GM18951 (cell line): ENCODE results near the gene TMEM33.
"Not testable (repeated sequence)": the region's sequence is repeated elsewhere in the genome, so short reads cannot be mapped to it uniquely, and the experiment has no call there.

Source experiments
- POLR2A ChIP-seq: IDR thresholded peaks from 4 replicates; pipeline ENCODE4 v1.6.1; 2011; ENCODE audit warnings: mild to moderate bottlenecking; ENCODE audit not compliant: insufficient read length, insufficient read depth; ENCODE audit errors: extremely low read depth
- in situ Hi-C: fragments of 300-500 bp; cut with MboI; formaldehyde crosslinking; loops from one replicate; pipeline ENCODE4 v1.12.0; 2022; ENCODE audit warnings: low sequenced_read_pairs, mixed read lengths, inconsistent platforms; ENCODE audit not compliant: unreplicated experiment

Gene TMEM33, protein sequence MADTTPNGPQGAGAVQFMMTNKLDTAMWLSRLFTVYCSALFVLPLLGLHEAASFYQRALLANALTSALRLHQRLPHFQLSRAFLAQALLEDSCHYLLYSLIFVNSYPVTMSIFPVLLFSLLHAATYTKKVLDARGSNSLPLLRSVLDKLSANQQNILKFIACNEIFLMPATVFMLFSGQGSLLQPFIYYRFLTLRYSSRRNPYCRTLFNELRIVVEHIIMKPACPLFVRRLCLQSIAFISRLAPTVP

DNA sequence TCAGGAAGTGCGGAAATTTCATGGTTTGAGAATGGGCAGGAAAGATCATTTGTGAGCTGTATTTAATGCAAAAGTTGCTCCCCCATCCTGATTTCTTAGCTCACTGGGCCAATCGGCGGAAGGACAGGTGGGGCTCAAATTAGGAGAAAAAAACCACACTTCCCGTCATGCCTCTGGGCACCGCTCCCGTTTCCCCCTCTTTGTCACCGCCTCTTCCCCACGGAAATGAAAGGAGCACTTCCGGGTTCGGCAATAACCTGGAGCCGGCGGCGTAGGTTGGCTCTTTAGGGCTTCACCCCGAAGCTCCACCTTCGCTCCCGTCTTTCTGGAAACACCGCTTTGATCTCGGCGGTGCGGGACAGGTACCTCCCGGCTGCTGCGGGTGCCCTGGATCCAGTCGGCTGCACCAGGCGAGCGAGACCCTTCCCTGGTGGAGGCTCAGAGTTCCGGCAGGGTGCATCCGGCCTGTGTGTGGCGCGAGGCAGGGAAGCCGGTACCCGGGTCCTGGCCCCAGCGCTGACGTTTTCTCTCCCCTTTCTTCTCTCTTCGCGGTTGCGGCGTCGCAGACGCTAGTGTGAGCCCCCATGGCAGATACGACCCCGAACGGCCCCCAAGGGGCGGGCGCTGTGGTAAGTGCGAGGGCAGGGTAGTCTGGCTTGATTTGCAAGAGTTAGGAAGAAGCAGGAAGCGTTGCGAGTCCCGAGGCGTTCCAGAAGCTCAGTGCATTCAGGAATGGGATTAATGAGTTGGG is at the start of gene TMEM33:
TSS of gene TMEM33 (plus strand) at position 529 of the 751 bp plus-strand sequence. CDS start at position 585, 56 bp downstream.
- TF ChIP-seq POLR2A, result peak; percentile 86
- in situ Hi-C loops, result no loop called here

DNA sequence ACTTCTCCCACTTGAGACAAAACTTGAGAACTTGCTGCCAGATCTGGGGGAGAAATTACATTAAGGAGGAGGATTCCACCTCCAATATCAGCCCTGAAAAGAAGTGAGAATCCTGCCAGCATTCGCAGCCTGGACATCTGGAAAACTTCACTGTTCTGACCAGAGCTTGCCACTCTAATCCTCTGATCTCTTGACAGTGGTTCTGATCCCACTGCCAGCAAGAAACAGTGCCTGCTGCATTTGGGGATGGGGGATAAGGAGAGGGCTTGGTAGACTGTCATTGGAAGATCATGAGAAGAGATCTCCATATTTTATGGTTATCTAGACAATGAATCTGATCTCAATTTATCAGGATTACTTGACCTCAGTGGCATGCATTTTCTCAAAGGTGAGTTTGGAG is 49.8 kb upstream of the TMEM33 start:
- in situ Hi-C loops, result loop anchor here (5.0 to 25.0 kb wide), 2 partner anchors 193 to 598 kb away; no protein-coding TSS in a partner anchor
- no peak for TF ChIP-seq POLR2A

DNA sequence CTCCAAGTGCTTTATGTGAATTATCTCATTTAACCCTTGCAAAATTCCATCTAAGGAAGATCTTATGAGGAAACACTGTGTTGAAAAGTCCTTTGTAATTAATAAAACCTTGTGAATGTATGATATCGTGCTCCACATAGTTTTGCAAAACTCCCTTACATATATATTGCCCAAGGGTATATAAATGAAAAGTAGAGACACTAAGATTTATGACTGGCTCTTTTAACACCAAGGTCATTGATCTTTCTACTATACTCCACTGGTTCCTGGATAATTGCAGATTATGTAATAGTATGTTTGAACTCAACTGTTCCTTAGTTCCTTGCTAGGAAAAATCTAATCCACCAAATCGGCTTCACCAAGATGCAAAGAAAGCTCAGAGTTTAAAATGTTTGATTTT is 48.0 kb upstream of the TMEM33 start:
- no peak for TF ChIP-seq POLR2A
- in situ Hi-C loops, result loop anchor here (5.0 to 25.0 kb wide), 2 partner anchors 195 to 600 kb away; no protein-coding TSS in a partner anchor

DNA sequence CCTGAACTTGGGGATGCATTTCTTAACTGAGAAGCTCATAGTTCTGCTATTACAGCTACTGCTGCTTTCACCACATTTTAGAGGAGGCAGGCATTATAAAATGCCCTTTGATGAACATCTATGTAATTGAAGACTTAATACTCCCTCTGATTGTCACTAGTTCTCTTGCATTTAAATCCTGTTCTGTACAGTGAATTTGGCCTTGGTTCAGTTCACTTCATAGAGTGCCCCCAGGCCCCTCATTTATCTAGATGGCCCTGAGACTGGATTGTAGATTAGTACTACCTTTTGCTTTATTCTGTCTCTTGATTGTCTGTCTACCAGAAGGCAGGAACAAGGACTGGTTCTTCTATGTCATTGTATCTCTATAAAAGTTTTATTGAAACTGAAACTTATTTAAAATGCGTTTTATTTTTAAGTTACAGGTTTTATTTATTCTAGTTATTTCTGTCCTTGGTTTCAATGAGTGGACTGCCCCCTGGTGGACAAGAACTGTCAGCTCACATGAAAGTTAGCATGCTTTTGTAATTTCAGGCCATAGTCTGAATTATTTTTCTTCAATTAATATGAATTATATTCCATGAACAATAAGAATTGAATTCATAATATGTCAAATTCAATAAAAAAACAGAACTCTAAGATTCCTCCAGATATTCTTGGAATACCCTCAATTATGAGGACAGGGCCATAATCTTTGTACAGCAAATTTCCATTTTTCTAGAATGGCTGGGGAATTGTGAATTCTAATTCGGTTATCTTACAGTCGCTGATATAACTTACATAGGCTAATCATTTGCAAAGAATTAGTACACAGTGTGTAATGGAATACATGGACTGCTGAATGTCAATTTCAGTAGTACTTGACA is 47.2 kb upstream of the TMEM33 start:
- no peak for TF ChIP-seq POLR2A
- in situ Hi-C loops, result loop anchor here (5.0 to 25.0 kb wide), 2 partner anchors 196 to 601 kb away; no protein-coding TSS in a partner anchor

DNA sequence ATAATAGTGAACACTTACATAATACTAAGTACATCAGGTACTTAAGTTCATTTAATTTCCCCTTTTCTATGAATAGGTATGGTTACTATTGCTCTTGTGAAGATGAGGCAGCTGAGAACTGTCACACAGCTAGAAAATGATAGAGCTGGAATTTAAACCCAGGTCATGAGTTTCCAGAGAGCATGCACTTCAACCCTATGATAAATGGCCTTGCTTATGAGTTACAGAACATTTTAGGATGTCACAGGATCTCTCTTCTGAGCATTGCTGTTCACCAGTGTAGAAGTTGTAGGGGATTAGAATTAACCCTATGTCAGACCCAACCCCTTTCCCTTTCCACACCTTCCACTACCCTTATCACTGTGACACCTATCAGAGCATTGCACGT is 46.5 kb upstream of the TMEM33 start:
- no peak for TF ChIP-seq POLR2A
- in situ Hi-C loops, result loop anchor here (5.0 to 25.0 kb wide), 2 partner anchors 196 to 601 kb away; no protein-coding TSS in a partner anchor

DNA sequence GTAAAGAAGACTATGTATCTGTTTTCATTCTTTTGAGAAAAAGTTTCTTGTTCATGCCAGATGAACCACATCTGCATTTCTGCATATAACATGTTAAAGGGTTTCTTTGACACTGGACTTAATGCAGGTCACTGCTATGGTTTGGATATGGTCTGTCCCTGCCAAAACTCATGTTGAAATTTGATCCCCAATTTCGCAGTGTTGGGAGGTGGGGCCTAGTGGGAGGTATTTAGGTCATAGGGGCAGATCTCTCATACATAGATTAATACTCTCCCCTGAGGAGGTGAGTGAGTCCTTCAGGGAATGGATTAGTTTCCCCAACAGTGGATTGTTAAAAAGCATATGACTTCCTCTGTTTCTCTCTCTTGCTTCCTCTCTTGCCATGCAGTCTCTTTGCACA is 45.9 kb upstream of the TMEM33 start:
- in situ Hi-C loops, result loop anchor here (5.0 to 25.0 kb wide), 2 partner anchors 197 to 602 kb away; no protein-coding TSS in a partner anchor
- TF ChIP-seq POLR2A, result no peak

DNA sequence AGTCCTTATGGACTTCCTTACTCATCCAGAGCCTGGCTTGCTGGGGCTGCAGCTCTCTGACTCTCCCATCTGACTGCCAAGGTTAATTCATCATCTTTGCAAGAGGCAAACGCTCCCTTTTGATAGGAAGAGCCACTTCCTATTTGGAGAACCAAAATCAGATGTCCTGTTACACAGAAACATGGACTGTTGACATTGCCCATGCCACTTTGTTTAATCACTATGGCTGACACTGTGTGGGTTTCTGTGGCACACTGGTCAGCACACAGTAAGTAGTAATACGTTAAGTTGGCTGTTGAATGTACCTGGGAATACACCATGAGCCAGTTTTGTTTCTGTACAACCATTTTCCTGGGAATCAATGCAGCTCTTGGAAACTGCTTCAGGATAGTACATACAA is 45.1 kb upstream of the TMEM33 start:
- TF ChIP-seq POLR2A, result no peak
- in situ Hi-C loops, result loop anchor here (25.0 kb wide), 1 partner anchor 603 kb away; no protein-coding TSS in a partner anchor

DNA sequence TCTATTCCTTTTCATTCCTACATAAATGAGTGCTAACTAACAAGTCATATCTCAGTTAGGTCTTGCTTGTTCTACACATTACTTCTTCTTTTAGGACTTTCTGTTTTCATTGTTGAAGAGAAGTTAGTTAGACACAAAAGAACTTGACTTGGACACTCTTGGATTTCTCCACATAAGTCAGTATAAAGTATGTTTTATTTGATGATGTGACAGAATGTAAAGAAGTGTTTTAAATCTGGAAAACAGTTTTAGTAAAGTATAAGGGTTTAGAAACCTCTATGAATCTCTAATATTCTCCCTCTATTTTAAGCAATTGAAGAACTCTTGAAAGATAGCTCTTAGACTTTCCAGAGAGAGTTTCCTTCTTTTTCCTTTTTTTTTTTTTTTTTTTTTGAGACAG is 38.6 kb upstream of the TMEM33 start:
- in situ Hi-C loops, result loop anchor here (25.0 kb wide), 1 partner anchor 609 kb away; no protein-coding TSS in a partner anchor
- no peak for TF ChIP-seq POLR2A

DNA sequence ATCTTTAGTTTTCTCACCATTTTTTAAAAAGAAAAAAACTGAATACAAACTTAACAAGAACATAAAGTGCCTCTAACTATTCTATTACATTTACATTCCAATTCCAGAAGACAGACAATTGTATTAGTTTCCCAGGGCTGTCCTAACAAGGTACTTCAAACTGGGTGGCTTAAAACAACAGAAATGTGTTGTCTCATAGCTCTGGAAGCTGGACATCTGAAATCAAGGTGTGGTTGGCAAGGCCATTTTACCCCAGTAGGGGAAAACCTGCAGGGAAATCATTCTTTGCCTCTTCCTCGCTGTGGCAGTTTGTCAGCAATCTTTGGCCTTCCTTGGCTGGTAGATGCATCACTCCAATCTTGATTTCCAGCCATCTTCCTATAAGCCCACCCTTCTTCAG is 37.5 kb upstream of the TMEM33 start:
- TF ChIP-seq POLR2A, result no peak
- in situ Hi-C loops, result loop anchor here (25.0 kb wide), 1 partner anchor 610 kb away; no protein-coding TSS in a partner anchor

DNA sequence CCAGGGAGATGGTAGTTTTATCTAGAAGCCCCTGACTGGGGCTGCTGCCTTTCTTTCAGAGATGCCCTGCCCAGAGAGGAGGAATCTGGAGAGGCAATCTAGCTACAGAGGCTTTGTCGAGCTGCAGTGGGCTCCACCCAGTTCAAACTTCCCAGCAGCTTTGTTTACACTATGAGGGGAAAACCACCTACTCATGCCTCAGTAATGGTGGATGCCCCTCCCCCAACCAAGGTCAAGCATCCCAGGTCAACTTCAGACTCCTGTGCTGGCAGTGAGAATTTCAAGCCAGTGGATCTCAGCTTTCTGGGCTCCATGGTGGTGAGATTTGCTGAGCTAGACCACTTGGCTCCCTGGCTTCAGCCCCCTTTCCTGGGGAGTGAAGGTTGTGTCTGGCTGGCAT is 26.1 kb upstream of the TMEM33 start:
- in situ Hi-C loops, result not testable (repeated sequence)

DNA sequence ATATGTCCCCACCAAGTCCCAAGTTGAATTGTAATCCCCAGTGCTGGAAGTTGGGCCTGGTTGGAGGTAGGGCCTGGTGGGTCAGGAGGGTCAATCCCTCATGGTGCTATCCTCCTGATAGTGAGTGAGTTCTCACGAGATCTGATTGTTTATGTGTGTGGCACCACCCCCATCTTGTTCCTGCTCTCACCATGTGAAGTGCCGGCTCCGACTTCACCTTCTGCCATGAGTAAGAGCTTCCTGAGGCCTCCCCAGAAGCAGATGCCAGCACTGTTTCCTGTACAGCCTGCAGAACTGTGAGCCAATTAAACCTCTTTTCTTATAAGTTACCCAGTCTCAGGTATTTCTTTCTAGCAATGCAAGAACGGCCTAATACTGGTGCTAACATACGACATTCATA is 22.7 kb upstream of the TMEM33 start:
- no peak for TF ChIP-seq POLR2A
- in situ Hi-C loops, result no loop called here

DNA sequence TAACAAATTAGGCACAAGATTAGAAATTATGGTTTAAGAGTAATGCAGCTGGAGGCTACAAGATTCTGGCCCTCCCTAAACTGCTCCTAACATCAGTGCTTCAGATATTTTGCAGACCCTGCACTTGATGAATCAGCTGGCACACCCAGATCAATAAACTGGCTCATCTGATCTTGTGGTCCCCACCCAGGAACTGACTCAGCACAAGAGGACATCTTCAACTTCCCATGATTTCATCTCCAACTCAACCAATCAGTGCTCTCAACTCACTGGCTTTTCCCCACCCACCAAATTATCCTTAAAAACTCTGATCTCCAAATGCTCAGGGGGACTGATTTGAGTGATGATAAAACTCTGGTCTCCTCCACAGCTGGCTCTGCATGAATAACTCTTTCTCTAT is 21.7 kb upstream of the TMEM33 start:
- TF ChIP-seq POLR2A, result no peak

DNA sequence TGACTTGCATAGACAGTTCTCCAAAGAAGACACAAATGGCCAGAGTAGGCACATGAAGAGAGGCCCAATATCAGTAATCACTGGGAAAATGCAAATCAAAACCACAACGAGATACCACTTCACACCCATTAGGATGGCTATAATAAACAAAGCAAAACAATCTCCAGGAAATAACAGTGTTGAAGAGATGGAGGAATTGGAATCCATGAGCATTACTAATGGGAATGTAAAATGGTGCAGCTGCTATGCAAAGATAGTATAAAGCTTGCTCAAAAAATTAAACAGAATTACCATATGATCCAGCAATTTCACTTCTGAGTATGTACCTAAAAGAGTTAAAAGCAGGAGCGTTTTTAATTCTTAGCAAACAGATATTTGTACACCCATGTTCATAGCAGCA is 17.0 kb upstream of the TMEM33 start:
- no peak for TF ChIP-seq POLR2A
- in situ Hi-C loops, result no loop called here

More for the DNA sequence above, 21.7 kb upstream of the TMEM33 start:
- in situ Hi-C loops, result no loop called here

DNA sequence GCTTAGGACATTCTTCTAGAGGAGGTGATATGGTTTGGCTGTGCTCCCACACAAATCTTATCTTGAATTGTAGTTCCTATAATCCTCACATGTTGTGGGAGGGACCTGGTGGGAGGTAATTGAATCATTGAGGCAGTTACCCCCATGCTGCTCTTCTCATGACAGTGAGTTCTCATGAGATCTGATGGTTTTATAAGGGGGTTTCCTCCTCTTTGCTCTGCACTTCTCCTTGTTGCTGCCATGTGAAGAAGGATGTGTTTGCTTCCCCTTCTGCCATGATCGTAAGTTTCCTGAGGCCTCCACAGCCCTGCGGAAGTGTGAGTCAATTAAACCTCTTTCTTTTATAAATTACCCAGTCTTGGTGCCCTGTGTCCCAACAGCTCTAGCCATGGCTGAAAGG is 14.8 kb upstream of the TMEM33 start:
- in situ Hi-C loops, result not testable (repeated sequence)
